Neural cell (in vitro differentiated cells): ENCODE measurements around the gene CPB1.

Experiments
- CTCF ChIP-seq: fragments of 450-650 bp; IDR thresholded peaks from 2 replicates; pipeline ENCODE4 v1.5.1; 2014; ENCODE audit warnings: antibody characterized with exemption, mild to moderate bottlenecking, moderate library complexity; ENCODE audit not compliant: poor library complexity, severe bottlenecking
- EZH2 ChIP-seq: fragments of 200-600, 300-800 bp; shearing (Covaris generic), sonication (generic); IDR thresholded peaks from 2 replicates; pipeline ENCODE4 v1.6.1; 2014; ENCODE audit warnings: antibody characterized with exemption, low read length, borderline replicate concordance, mild to moderate bottlenecking; ENCODE audit not compliant: insufficient read depth, poor library complexity, severe bottlenecking
- POLR2AphosphoS5 ChIP-seq: IDR thresholded peaks from 2 replicates; pipeline ENCODE4 v1.6.1; 2012
- TF ChIP-seq, protein P1 (sequence below): IDR thresholded peaks from 2 replicates; pipeline ENCODE4 v1.6.1; 2012; ENCODE audit warnings: borderline replicate concordance

GRCh38 chr3:148873270-148873927, 45.8 kb downstream of the CPB1 start:
- no peak for TF ChIP-seq EZH2
- TF ChIP-seq, protein P1, sequence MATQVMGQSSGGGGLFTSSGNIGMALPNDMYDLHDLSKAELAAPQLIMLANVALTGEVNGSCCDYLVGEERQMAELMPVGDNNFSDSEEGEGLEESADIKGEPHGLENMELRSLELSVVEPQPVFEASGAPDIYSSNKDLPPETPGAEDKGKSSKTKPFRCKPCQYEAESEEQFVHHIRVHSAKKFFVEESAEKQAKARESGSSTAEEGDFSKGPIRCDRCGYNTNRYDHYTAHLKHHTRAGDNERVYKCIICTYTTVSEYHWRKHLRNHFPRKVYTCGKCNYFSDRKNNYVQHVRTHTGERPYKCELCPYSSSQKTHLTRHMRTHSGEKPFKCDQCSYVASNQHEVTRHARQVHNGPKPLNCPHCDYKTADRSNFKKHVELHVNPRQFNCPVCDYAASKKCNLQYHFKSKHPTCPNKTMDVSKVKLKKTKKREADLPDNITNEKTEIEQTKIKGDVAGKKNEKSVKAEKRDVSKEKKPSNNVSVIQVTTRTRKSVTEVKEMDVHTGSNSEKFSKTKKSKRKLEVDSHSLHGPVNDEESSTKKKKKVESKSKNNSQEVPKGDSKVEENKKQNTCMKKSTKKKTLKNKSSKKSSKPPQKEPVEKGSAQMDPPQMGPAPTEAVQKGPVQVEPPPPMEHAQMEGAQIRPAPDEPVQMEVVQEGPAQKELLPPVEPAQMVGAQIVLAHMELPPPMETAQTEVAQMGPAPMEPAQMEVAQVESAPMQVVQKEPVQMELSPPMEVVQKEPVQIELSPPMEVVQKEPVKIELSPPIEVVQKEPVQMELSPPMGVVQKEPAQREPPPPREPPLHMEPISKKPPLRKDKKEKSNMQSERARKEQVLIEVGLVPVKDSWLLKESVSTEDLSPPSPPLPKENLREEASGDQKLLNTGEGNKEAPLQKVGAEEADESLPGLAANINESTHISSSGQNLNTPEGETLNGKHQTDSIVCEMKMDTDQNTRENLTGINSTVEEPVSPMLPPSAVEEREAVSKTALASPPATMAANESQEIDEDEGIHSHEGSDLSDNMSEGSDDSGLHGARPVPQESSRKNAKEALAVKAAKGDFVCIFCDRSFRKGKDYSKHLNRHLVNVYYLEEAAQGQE, result no peak
- no peak for TF ChIP-seq CTCF
- TF ChIP-seq POLR2AphosphoS5, result no peak
